Choroid plexus epithelial cell (primary cell): ENCODE measurements around the gene NUCKS1.

Source experiments
- DNase-seq: peaks from one replicate; pipeline ENCODE4 v3.0.0-alpha.2; 2010; ENCODE audit warnings: low read depth
- H3K4me3 ChIP-seq: 2 replicates; pipeline ENCODE4 v1.5.1; 2011; ENCODE audit warnings: low read depth, mild to moderate bottlenecking, control low read depth, low read length, moderate library complexity
- CTCF ChIP-seq: conservative IDR thresholded peaks from 2 replicates; pipeline ENCODE4 v1.5.1; 2011; ENCODE audit warnings: low read depth, mild to moderate bottlenecking, control low read depth, inconsistent platforms, low read length, moderate library complexity

NUCKS1 gene

DNA sequence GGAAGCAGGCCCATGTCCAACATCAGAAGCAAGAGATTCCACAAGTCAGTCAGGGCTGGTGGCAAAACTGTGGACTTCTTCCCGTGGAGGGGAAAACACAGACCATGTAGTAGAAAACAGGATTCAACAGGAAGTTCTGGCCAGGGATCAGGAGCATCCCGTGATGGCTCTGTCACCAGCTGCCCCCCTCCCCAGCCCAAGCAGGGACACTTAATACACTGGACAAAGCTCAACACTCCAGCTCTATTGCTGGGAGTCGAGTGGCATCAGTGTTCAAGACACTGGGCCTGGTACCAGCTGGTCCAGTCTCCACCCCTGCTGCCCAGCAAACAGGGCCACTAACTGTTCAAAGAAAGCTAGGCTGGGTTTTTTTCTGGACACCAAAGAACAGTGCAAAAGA, 73.4 kb downstream of the NUCKS1 start:
- no peak for DNase-seq
- no peak for TF ChIP-seq CTCF

DNA sequence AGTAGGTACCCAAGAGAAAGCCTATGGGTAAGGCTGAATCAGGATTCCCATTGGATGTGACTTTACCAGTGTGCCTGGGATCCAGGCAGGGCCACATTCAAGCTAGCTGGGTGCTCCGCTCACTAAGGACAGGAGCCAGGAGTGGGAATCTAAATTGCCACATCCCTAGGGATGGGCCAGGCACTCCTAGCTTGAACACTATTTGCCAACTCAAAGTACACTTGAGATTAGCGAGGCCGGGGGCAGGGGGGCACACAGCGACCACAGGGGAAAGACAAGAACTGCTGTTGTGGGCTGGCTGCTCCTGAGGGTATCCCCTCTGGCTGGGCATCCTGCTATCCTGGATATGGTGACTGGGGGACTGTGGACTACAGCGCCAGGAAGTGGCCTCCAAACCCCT, 74.0 kb downstream of the NUCKS1 start:
- no peak overlapping the region for H3K4me3 ChIP-seq
- no peak for DNase-seq
- TF ChIP-seq CTCF, result no peak

More for the DNA sequence above, 73.4 kb downstream of the NUCKS1 start:
- no peak overlapping the region for H3K4me3 ChIP-seq

GRCh38 chr1:205675247-205675646, 74.7 kb downstream of the NUCKS1 start:
- TF ChIP-seq CTCF, result no peak
- DNase-seq, result no peak
- H3K4me3 ChIP-seq, result no peak overlapping the region

DNA sequence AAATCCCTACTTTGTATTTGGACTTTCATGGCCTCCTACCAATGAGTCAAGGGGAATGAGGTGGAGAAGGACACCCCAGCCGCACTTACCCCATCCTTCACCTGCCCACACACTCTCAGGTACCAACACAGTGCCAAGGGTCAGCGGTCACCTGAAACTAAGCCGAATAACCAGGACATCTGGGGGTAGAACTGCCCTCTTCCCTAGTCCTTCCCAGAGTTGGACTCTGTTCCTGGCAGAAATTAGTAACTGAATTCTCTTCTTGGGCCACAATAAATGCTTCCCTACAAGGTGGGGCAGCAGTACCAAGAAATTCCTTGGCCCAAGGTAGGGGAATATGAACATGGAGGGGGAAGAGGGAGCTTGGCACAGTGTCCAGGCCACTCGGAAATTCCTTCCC, 77.0 kb downstream of the NUCKS1 start:
- TF ChIP-seq CTCF, result no peak
- no peak overlapping the region for H3K4me3 ChIP-seq
- no peak for DNase-seq

GRCh38 chr1:205672395-205672889, 77.5 kb downstream of the NUCKS1 start:
- H3K4me3 ChIP-seq, result no peak overlapping the region
- DNase-seq, result peak; percentile 45
- peak; percentile 47 for TF ChIP-seq CTCF

DNA sequence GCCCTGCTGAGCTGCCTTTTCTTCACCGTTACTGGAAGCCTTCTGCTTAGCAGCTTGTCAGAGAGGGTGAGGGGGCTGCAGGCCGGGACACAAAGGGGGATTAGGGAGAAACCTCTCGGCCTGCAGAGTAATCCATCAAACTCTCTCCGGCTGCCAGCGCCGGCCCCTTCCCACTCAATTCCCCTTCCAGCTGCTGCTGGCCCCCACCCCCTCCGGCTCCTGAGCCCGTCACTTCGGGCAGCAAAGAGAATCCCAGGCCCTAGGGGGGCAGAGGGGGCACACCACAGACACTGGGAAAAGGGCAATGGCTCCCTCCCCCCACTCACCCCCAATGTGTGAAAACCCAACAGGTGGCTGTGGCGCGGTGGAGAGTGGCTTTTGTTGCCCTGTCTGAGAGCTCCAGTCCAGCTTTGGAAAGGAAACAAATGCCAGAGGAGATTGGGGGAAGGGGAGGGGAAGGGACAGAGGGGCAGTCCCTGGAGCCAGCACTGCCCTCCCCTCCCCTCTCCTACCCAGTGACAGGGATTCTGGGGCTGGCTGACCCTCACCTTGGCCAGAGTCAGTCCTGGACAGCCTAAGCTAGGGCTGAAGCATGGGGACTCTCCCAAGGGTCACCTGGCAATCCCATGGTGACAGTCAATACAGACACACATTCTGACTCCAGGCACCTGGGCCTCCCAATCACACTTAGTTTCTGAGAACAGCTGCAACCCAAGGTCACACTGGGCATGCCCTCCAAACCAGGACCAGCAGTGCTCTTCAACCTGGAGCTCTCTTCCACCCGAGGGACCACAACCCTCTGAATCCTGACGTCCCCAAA, 79.2 kb downstream of the NUCKS1 start:
- TF ChIP-seq CTCF, result no peak
- H3K4me3 ChIP-seq, result no peak overlapping the region

DNA sequence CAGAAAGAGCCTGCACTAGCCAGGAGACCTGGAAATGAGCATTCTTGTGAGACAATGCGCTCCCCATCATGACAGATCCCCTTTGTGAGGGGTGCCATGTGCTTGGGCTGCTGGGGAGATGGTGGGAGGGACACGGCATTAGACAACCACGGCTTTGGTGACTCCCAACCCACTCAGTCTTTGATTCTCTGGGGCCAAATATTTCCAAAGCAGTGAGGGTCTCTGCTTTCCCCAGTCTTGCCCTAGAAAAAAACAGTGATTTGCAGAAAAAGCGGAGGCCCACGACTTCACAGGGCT, 79.9 kb downstream of the NUCKS1 start:
- DNase-seq, result no peak
- TF ChIP-seq CTCF, result no peak
- H3K4me3 ChIP-seq, result no peak overlapping the region

More for the DNA sequence above, 79.2 kb downstream of the NUCKS1 start:
- no peak for DNase-seq
